Erythroblast (primary cell): Measurements from ENCODE around the gene TLE2.
"Not testable (repeated sequence)": the region's sequence is repeated elsewhere in the genome, so short reads cannot be mapped to it uniquely, and the experiment has no call there.

Experiments used
- DNase-seq, 2 experiments: peaks; one replicate each; lab custom pipeline; 2025; lab: John Stamatoyannopoulos, UW
- GATA1 ChIP-seq: IDR thresholded peaks from 2 replicates; pipeline ENCODE4 v1.6.1; 2011; ENCODE audit warnings: low read depth, mild to moderate bottlenecking, control low read depth, low read length, moderate library complexity
- POLR2A ChIP-seq: IDR thresholded peaks from 2 replicates; pipeline ENCODE4 v1.6.1; 2011; ENCODE audit warnings: mild to moderate bottlenecking, low read length

Gene TLE2

DNA sequence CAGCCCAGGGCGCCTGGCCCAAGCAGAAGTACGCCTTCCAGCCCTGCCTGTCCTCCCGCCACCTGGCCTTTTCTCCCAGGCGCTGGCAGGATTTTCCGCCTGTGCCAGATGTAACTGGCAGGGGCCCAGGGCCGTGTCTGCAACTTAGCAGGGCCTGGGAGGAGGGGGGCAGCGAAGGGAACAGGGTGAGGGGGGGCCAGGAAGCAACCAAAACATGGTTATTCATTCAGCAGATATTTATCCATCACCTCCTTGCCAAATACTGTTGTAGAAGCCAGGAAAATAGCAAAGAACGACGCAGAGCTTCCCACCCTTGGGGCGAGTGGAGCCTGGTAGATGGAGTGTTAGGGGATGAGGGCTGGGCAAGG is 46.1 kb downstream of the TLE2 start:
- DNase-seq: no peak
- TF ChIP-seq POLR2A (no peak), GATA1 (no peak)

DNA sequence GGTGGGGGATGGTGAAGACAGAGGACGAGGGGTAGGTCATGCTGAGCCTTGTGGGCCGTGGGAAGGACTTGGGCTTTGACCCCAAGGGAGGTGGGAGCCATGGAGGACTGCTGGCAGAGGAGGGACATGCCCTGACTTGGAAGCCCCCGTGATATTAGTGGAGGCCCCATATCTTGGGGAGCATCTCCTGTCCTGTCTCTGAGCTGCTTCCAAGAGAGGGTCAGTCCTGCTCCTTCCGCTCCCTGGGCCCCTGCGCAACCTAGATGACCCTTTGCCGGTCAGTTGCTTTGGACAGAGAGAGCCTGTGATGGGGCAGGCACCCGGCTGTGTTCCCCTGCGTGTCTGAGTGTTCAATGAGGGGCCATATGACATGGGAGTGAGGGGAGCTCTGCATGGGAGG is 46.5 kb downstream of the TLE2 start:
- no peak for TF ChIP-seq POLR2A
- no peak for TF ChIP-seq GATA1
- DNase-seq: no peak

DNA sequence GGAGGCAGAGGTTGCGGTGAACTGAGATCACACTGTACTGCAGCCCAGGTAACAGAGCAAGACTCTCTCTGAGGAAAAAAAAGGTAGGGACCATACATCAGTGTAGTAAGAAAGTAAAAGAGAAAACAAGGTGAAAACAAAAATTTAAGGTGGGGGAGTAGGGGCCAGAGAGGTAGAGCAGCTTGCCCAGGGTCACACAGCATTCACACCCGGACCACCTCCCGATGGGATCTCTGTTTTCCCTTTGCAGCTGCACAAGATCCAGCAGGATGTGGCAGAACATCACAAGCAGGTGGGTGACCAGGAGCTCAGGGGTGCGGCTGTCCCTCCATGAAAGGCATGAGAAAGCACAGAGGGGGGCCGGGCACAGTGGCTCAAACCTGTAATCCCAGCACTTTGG is 47.2 kb downstream of the TLE2 start:
- no peak for DNase-seq
- TF ChIP-seq POLR2A (no peak), GATA1 (no peak)

DNA sequence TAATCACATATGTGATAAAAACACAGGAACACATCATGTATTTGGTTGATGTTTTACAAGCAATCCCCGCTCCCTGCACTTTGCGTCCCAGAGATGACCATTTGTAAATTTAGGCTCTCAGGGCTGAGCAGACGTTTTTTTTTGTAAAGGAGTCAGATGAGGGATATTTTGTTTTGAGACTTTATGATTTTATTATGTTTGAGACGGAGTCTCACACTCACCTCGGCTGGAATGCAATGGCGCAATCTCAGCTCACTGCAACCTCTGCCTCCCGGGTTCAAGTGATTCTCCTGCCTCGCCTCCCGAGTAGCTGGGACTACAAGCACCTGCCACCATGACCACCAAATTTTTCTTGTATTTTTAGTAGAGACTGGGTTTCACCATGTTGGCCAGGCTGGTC is 50.3 kb downstream of the TLE2 start:
- DNase-seq: no peak
- TF ChIP-seq POLR2A (no peak), GATA1 (no peak)

DNA sequence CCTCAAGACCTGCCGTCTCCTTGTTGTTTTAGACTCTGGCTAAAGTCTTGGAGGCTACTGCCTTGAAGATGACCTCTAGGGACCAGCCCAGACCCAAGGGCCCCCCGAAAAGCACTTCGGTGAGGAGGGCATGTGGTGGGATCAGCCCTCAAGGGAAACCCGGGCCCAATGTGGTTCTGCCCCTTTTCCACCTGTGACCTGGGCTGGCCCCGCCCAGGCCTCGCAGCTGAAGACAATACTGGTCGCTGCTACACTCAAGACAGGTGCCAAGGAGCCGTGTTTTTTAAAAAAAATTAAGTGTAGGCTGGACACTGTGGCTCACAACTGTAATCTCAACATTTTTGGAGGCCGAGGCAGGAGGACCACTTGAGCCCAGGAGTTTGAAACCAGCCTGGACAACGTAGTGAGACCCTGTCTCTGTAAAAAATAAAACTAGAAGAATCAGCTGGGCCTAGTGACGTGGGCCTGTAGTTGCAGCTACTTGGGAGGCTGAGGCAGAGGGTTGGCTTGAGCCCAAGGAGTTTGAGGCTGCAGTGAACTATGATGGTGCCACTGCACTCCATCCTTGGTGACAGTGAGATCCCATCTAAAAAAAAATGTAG is 50.8 kb downstream of the TLE2 start:
- DNase-seq: no peak
- TF ChIP-seq POLR2A: no peak
- TF ChIP-seq GATA1: no peak

DNA sequence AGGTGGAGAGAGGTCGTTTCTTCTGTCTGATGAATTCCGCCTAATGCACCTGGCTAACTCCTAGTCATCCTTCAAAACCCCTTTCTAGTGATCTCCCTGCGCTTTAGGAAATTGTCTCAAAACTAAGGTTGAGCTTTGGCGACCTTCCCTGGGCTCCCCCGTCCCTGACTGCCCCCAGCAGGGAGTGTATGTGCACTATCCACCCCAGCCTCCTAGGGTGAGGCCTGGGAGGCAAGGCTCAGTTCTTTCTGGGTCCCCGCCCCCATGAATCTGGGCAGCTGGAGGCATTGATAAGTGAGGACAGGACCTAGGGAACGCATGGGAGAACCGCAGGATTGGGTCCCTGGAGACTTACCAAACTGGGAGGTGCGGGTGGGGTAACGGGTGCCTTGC is 51.3 kb downstream of the TLE2 start:
- no peak for DNase-seq
- TF ChIP-seq GATA1 (no peak), POLR2A (no peak)

DNA sequence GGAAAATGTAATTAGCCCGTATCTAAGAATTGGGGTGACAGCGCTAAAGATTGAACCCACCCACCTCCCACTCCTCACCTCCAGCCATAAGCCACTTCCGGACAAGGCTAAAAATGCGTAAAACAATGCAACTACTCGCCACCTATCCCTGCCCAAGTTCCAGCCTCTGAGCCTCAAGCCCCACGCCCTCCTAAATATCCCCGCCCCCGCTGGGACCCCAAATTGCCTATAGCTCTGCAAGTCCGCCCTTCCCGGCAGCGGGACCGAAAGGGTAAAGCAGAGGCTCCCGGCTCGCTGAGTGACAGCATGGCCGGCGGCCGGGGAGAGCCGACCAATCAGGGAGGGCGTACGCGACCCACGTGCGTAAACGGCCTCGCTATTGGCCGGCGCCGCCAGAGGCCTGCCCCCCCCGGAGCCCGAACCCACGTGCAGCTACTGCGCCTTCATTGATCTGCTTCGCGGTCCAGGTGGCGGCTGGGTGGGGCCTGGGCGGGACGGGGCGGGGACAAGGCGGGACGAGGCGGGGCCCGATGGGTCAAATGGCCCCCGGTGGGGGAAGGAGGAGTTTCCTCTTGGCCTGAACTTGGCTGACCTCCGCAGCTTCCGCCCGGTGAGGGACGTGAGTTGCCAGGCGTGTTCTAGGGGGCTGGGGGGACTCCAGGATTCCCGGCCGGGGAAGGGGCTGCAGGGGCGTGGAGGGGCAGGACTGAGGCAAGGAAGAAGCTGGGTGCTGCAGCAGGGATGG is 51.9 kb downstream of the TLE2 start, which contains the start of gene TLE6:
Gene TLE6 (plus strand): TSS at position 564 of the 745 bp plus-strand sequence. CDS start 670 bp downstream, outside the sequence.
- DNase-seq: peak; percentile 79 to 84
- TF ChIP-seq GATA1 (no peak), POLR2A (no peak)

DNA sequence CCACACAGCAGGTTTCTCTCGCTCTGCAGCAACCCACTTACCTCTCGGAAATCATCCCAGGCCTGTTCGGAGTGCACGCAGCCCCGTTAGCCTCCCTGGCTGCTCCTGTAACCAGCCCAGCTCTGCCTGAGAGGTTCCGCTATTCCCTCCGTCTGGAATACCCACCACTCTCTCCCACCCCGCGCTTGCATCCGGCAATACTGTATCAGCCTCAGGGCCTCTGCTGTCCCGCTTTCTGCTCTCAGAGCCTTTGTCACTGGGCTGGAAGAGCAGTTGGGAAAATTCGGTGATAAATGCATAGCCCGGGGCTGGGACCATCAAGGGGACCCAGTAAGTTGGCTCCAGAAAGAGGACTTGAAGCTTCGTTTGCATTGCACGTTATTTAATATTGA is 52.5 kb downstream of the TLE2 start:
- TF ChIP-seq GATA1: no peak
- TF ChIP-seq POLR2A: no peak
- DNase-seq: no peak

DNA sequence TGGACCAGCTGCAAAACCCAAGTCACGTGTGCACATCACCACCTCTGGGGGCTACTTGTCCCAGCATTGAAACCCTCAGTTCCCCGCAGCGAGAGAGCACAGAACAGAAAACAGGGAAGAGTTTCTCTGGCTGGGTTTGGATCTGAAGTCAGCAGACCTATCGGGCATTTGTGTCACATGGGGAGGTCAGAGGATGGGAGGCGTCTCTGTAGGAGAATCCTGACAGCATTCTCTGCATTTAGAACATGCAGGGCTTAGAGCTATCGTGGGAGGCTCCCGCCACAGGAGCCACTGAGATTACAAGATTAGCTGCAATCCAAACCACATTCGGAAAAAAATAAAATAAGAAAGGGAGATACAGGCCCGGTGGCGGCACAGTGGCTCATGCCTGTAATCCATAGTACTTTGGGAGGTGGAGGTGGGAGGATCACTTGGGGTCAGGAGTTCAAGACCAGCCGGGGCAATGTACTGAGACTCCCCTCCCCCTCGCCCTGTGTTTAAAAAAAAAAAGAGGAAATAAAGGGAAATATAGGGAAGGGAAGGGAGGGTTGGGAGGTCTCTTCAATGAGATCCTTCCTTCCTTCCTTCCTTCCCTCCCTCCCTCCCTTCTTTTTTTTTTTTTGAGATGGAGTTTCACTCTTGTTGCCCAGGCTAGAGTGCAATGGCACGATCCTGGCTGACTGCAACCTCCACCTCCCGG is 54.6 kb downstream of the TLE2 start:
- DNase-seq: no peak
- TF ChIP-seq GATA1 (no peak), POLR2A (no peak)

DNA sequence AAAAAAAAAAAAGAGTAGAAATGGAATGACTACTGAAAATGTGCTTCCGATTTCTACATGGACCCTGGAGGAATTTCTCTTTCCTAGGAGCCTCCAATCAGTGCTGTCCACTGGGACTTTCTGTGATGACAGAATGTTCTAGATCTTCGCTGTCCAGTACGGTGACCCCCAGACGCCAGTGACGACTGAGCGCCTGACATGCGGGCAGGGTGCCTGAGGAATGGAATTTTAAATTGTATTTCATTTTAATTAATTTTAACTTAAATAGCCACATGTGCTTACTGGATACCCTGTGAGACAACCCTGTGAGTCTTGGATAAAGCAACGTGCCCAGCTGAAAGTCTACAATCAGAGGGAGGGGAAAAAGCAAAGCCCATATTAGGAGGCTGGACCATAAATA is 55.9 kb downstream of the TLE2 start:
- TF ChIP-seq GATA1: no peak
- TF ChIP-seq POLR2A: no peak
- DNase-seq: no peak

DNA sequence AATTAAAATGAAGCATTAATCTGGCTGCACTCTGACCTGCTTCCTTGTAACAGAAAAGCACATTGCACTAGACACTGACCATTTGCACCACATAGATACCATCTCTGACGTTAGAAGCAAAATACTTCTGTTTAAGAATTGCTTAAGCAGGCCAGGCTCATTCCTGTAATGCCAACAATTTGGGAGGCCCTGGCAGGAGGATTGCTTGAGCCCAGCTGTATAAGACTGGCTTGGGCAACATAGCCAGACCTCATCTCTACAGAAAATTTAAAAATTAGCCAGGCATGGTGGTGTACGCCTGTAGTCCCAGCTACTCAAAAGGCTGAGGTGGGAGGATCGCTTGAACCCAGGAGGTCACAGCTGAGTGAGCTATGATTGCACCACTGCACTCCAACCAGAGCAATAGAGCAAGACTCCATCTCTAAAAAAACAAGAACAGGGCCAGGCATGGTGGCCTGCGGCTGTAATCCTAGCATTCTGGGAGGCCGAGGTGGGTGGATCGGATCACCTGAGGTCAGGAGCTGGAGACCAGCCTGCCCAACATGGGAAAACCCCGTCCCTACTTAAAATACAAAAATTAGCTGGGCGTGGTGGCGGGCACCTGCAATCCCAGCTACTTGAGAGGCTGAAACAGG is 58.8 kb downstream of the TLE2 start:
- no peak for DNase-seq
- TF ChIP-seq POLR2A (no peak), GATA1 (no peak)

DNA sequence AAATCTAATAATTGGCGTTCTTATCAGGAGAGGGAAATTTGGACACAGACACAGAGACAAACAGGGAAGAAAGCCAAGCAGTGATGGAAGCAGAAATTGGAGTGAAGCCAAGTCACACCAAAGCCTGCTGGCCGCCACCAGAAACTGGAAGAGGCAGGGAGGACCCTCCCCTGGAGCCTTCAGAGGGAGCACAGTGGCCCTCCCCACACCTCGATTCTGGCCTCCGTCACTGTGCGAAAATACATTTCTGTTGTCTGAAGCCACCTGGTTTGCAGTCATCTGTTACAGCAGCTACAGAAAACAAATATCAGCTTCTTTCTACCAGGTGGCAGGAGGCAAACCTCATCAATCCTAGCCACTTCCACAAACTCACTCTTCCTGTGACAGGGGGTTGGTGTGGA is 60.0 kb downstream of the TLE2 start:
- no peak for TF ChIP-seq GATA1
- no peak for TF ChIP-seq POLR2A
- no peak for DNase-seq

DNA sequence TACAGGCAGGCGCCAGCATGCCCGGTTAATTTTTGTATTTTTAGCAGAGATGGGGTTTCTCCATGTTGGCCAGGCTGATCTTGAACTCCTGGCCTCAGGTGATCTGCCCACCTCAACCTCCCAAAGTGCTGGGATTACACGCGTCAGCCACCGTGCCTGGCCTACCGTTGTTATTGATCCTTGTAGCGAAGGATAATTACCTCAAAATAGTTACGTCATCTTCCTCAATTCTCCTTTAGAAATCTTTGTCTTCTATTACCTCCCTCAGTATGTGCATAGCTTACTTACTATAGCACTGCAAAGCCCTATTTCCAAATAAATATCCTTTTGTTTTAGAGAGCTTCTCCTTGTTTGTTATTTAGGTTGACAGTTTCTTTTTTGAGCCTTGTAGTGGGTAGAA is 61.1 kb downstream of the TLE2 start:
- DNase-seq: no peak
- TF ChIP-seq GATA1 (no peak), POLR2A (no peak)

DNA sequence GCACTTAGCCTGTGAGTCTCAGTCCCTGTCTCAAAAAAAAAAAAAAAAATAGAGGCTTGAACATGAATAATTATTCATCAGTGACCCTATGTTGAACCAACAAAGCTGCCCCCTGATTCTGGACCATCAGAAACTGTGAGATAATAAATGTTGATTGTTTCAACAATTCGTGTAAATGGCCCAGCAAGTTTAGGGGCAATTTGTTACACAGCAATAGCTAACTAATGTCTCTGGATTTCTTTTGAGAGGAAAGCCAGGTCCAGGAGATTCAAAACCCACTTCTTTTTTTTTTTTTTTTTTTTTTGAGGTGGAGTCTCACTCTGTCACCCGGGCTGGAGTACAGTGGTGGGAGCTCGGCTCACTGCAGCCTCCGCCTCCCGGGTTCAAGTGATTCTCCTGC is 64.2 kb downstream of the TLE2 start:
- TF ChIP-seq POLR2A (no peak), GATA1 (no peak)
- DNase-seq: no peak

DNA sequence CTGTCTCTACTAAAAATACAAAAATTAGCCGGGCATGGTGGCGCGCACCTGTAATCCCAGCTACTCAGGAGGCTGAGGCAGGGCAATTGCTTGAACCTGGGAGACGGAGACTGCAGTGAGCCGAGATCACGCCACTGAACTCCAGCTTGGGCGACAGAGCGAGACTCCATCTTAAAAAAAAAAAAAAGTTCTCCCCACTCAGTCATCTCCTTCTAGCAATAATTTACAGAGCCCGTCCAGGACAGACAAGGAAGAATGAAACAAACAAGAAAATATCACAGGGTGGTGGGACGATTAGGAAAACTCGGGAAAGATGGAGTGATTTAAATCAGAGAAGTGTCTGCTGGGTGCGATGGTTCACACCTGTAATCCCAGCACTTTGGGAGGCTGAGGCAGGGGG is 65.4 kb downstream of the TLE2 start:
- not testable (repeated sequence) for DNase-seq
